H9 (cell line): ENCODE measurements around the gene GRIK3. TPM values are rescaled to one million over a fixed set of nuclear protein-coding genes. Genes with fewer than 3 reads are reported as not detected.
A peak's percentile ranks its signal among the peaks of the same experiment; 100 is the strongest.

Experiments
- DNase-seq: peaks from one replicate; pipeline ENCODE4 v3.0.0-alpha.2; 2017
- H2AFZ ChIP-seq: one replicate; pipeline ENCODE4 v1.6.1; 2013; ENCODE audit warnings: mild to moderate bottlenecking, low read length, control low read depth, moderate library complexity
- H2AK5ac ChIP-seq: 2 replicates; pipeline ENCODE4 v1.6.1; 2013; ENCODE audit warnings: low read length, control low read depth, mixed read lengths; ENCODE audit not compliant: insufficient read length
- H2BK120ac ChIP-seq: one replicate; pipeline ENCODE4 v1.6.1; 2013; ENCODE audit warnings: low read depth, mild to moderate bottlenecking, low read length, control low read depth, inconsistent platforms; ENCODE audit not compliant: poor library complexity, severe bottlenecking
- H2BK12ac ChIP-seq: 2 replicates; pipeline ENCODE4 v1.6.1; 2013; ENCODE audit warnings: low read length, control low read depth, mixed read lengths, low read depth; ENCODE audit not compliant: insufficient read length
- H2BK15ac ChIP-seq: 2 replicates; pipeline ENCODE4 v1.6.1; 2013; ENCODE audit warnings: low read depth, low read length, control low read depth
- H2BK20ac ChIP-seq: one replicate; pipeline ENCODE4 v1.6.1; 2013; ENCODE audit warnings: low read depth, mild to moderate bottlenecking, low read length, control low read depth, inconsistent platforms; ENCODE audit not compliant: poor library complexity, severe bottlenecking
- H2BK5ac ChIP-seq: 2 replicates; pipeline ENCODE4 v1.6.1; 2013; ENCODE audit warnings: low read length, control low read depth, mixed read lengths; ENCODE audit not compliant: insufficient read length
- H3K14ac ChIP-seq: 2 replicates; pipeline ENCODE4 v1.6.1; 2013; ENCODE audit warnings: low read length, control low read depth; ENCODE audit not compliant: insufficient read depth
- H3K18ac ChIP-seq: 2 replicates; pipeline ENCODE4 v1.6.1; 2013; ENCODE audit warnings: low read depth, mild to moderate bottlenecking, mixed read lengths, low read length, control low read depth; ENCODE audit not compliant: insufficient read length
- H3K23ac ChIP-seq: 2 replicates; pipeline ENCODE4 v1.6.1; 2013; ENCODE audit warnings: low read length, control low read depth, mixed read lengths, low read depth; ENCODE audit not compliant: insufficient read length
- H3K23me2 ChIP-seq: 2 replicates; pipeline ENCODE4 v1.6.1; 2013; ENCODE audit warnings: low read depth, mild to moderate bottlenecking, mixed read lengths, low read length, control low read depth; ENCODE audit not compliant: insufficient read length, poor library complexity, severe bottlenecking
- H3K27ac ChIP-seq: 2 replicates; pipeline ENCODE4 v1.5.1; 2013; ENCODE audit warnings: low read length, control low read depth, mixed read lengths, low read depth; ENCODE audit not compliant: insufficient read length
- H3K27me3 ChIP-seq: 2 replicates; pipeline ENCODE4 v1.6.1; 2013; ENCODE audit warnings: low read length, control low read depth, inconsistent platforms; ENCODE audit not compliant: insufficient read depth
- H3K4ac ChIP-seq: 2 replicates; pipeline ENCODE4 v1.6.1; 2013; ENCODE audit warnings: low read depth, mild to moderate bottlenecking, control low read depth, inconsistent platforms, low read length, moderate library complexity
- H3K4me1 ChIP-seq: 2 replicates; pipeline ENCODE4 v1.6.1; 2013; ENCODE audit warnings: low read length, control low read depth, inconsistent platforms; ENCODE audit not compliant: insufficient read depth
- H3K4me2 ChIP-seq: 2 replicates; pipeline ENCODE4 v1.6.1; 2013; ENCODE audit warnings: low read length, control low read depth, mixed read lengths; ENCODE audit not compliant: insufficient read length, insufficient read depth
- H3K56ac ChIP-seq: 2 replicates; pipeline ENCODE4 v1.6.1; 2013; ENCODE audit warnings: low read depth, mild to moderate bottlenecking, mixed read lengths, low read length, control low read depth; ENCODE audit not compliant: insufficient read length
- H3K79me1 ChIP-seq: 2 replicates; pipeline ENCODE4 v1.6.1; 2013; ENCODE audit warnings: low read depth, mild to moderate bottlenecking, moderate library complexity, low read length, control low read depth, inconsistent platforms; ENCODE audit not compliant: insufficient read depth, poor library complexity, severe bottlenecking
- H3K79me2 ChIP-seq: 2 replicates; pipeline ENCODE4 v1.6.1; 2013; ENCODE audit warnings: low read length, control low read depth, inconsistent platforms; ENCODE audit not compliant: insufficient read depth
- H3K9ac ChIP-seq: 2 replicates; pipeline ENCODE4 v1.6.1; 2013; ENCODE audit warnings: low read length, control low read depth, mixed read lengths; ENCODE audit not compliant: insufficient read length; ENCODE audit errors: extremely low read depth
- H3K9me3 ChIP-seq: one replicate; pipeline ENCODE4 v1.6.1; 2013; ENCODE audit warnings: low read depth, low read length, inconsistent platforms; ENCODE audit not compliant: control insufficient read depth
- H3T11ph ChIP-seq: one replicate; pipeline ENCODE4 v1.6.1; 2013; ENCODE audit warnings: mild to moderate bottlenecking, low read length, control low read depth, inconsistent platforms
- H4K20me1 ChIP-seq: one replicate; pipeline ENCODE4 v1.6.1; 2013; ENCODE audit not compliant: control insufficient read depth, insufficient read length, insufficient read depth
- H4K5ac ChIP-seq: 2 replicates; pipeline ENCODE4 v1.6.1; 2013; ENCODE audit warnings: low read depth, mild to moderate bottlenecking, mixed read lengths, low read length, control low read depth; ENCODE audit not compliant: insufficient read length
- H4K8ac ChIP-seq: replicated peaks from 2 replicates; pipeline ENCODE4 v1.6.1; 2013; ENCODE audit warnings: low read length, control low read depth, mixed read lengths, low read depth; ENCODE audit not compliant: insufficient read length
- H4K91ac ChIP-seq: 2 replicates; pipeline ENCODE4 v1.6.1; 2013; ENCODE audit warnings: low read depth, mild to moderate bottlenecking, moderate library complexity, mixed read lengths, low read length, control low read depth; ENCODE audit not compliant: insufficient read length
- H3K27ac Mint-ChIP-seq, 3 experiments: 2 replicates in 2 of 3; 3 replicates in 1 of 3; pipeline ENCODE4 v1.8.0; 2020 to 2021; ENCODE audit warnings: mixed read lengths in 3 of 3, mild to moderate bottlenecking in 1 of 3, moderate library complexity in 1 of 3
- H3K27me3 Mint-ChIP-seq: 2 replicates; pipeline ENCODE4 v1.8.0; 2021; ENCODE audit warnings: low read depth, mild to moderate bottlenecking, moderate library complexity, mixed read lengths
- H3K36me3 Mint-ChIP-seq, 3 experiments: 2 replicates in 2 of 3; 3 replicates in 1 of 3; pipeline ENCODE4 v1.8.0; 2020 to 2021; ENCODE audit warnings: low read depth in 3 of 3, mixed read lengths in 3 of 3; ENCODE audit not compliant: insufficient read depth in 1 of 3
- H3K4me1 Mint-ChIP-seq, 2 experiments: 2 replicates each; pipeline ENCODE4 v1.8.0; 2020; ENCODE audit warnings: mixed read lengths in 2 of 2
- H3K4me3 Mint-ChIP-seq, 2 experiments: 2 replicates in 1 of 2; 3 replicates in 1 of 2; pipeline ENCODE4 v1.8.0; 2020 to 2021; ENCODE audit warnings: mild to moderate bottlenecking in 2 of 2, mixed read lengths in 2 of 2, moderate library complexity in 1 of 2
- H3K9me3 Mint-ChIP-seq, 2 experiments: 2 replicates in 1 of 2; 3 replicates in 1 of 2; pipeline ENCODE4 v1.8.0; 2020; ENCODE audit warnings: mild to moderate bottlenecking in 2 of 2, mixed read lengths in 2 of 2, moderate library complexity in 1 of 2
- WGBS: extraction: QIAGEN DNeasy Blood & Tissue Kit; methylation state at CpG from one replicate; pipeline ENCODE4 v1.1.7; 2013; ENCODE audit warnings: missing lambda C conversion rate, low lambda C conversion rate, mixed read lengths; ENCODE audit not compliant: insufficient read length; ENCODE audit errors: extremely low coverage; 5-methylcytosine and 5-hydroxymethylcytosine counted together
- total RNA-seq: library from RNA; stranded (reverse); gene quantifications from 2 replicates; pipeline ENCODE4 v1.2.1, GENCODE V29; 2021
- TF ChIP-seq, protein P1 (sequence below): fragments of 200-600 bp; sonication (generic); conservative IDR thresholded peaks from 3 replicates; pipeline ENCODE4 v1.8.0; 2021; ENCODE audit warnings: antibody characterized with exemption, mild to moderate bottlenecking

GRIK3 gene
- total RNA-seq, 1 experiment from 2014 or later = 1.7 TPM

DNA sequence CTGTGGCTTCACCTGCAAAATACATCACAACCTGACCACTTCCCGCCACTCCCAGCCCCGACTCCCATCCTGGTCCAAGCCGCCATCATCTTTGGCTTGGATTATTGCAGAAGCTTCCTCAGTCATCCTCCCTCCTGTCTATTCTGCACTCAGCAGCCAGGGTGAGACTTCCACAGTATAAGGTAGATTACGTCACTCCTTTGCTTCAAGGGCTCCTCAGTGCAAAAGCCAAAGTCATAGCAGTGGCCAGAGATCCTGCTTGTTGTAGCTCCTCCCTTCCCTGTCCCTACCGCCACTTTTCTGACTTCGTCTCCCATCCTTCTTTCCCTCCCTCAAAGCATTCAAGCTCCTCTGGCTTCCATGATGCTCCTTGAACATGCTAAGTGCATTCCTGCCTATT lies 152.8 kb downstream of the GRIK3 start:
- peaks cover 3% of the 10 kb centered on the region for H3K27me3 Mint-ChIP-seq
- H3K27me3 ChIP-seq = no peaks in the 10 kb centered on the region
- no peak overlapping the region for H2BK5ac ChIP-seq
- WGBS = no CpG with 5 or more reads among the region's 6 CpGs
- no peak overlapping the region for H2BK15ac ChIP-seq
- no peak overlapping the region for H4K5ac ChIP-seq
- H2BK12ac ChIP-seq = no peak overlapping the region
- H4K20me1 ChIP-seq = no peaks in the 10 kb centered on the region
- no peaks in the 10 kb centered on the region for H3K79me2 ChIP-seq
- H3K4me3 Mint-ChIP-seq = no peak overlapping the region
- no peaks in the 10 kb centered on the region for H3K4me1 Mint-ChIP-seq
- H4K8ac ChIP-seq = no peak overlapping the region
- no peak overlapping the region for H2BK20ac ChIP-seq
- H3K56ac ChIP-seq = no peak overlapping the region
- no peak overlapping the region for H3K18ac ChIP-seq
- no peak overlapping the region for H3K4me2 ChIP-seq
- no peak overlapping the region for H3K23ac ChIP-seq
- H3K14ac ChIP-seq = no peak overlapping the region
- no peaks in the 10 kb centered on the region for H3K4me1 ChIP-seq
- H3K36me3 Mint-ChIP-seq = no peaks in the 10 kb centered on the region; a peak in 1 of 7 replicates
- no peaks in the 10 kb centered on the region for H3K79me1 ChIP-seq
- DNase-seq = peak; percentile 5
- no peak overlapping the region for H3K27ac ChIP-seq
- H3T11ph ChIP-seq = no peak overlapping the region
- no peak overlapping the region for H3K27ac Mint-ChIP-seq
- no peak overlapping the region for H3K4ac ChIP-seq
- H3K9me3 Mint-ChIP-seq = no peaks in the 10 kb centered on the region
- no peak overlapping the region for H2AFZ ChIP-seq
- H3K9ac ChIP-seq = no peak overlapping the region
- H4K91ac ChIP-seq = no peak overlapping the region
- no peak overlapping the region for H2BK120ac ChIP-seq
- no peaks in the 10 kb centered on the region for H3K9me3 ChIP-seq
- no peaks in the 10 kb centered on the region for H3K23me2 ChIP-seq
- H2AK5ac ChIP-seq = no peak overlapping the region
- TF ChIP-seq, protein P1, sequence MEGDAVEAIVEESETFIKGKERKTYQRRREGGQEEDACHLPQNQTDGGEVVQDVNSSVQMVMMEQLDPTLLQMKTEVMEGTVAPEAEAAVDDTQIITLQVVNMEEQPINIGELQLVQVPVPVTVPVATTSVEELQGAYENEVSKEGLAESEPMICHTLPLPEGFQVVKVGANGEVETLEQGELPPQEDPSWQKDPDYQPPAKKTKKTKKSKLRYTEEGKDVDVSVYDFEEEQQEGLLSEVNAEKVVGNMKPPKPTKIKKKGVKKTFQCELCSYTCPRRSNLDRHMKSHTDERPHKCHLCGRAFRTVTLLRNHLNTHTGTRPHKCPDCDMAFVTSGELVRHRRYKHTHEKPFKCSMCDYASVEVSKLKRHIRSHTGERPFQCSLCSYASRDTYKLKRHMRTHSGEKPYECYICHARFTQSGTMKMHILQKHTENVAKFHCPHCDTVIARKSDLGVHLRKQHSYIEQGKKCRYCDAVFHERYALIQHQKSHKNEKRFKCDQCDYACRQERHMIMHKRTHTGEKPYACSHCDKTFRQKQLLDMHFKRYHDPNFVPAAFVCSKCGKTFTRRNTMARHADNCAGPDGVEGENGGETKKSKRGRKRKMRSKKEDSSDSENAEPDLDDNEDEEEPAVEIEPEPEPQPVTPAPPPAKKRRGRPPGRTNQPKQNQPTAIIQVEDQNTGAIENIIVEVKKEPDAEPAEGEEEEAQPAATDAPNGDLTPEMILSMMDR = no peak
